GM18909 (cell line): Measurements from ENCODE around the gene UTF1.

Source experiments
- ATAC-seq: cut with Tn5 transposase; IDR thresholded peaks from one replicate; pipeline ENCODE4 v1.9.1; 2021; ENCODE audit warnings: mild to moderate bottlenecking; ENCODE audit not compliant: unreplicated experiment, poor library complexity

Gene UTF1

DNA sequence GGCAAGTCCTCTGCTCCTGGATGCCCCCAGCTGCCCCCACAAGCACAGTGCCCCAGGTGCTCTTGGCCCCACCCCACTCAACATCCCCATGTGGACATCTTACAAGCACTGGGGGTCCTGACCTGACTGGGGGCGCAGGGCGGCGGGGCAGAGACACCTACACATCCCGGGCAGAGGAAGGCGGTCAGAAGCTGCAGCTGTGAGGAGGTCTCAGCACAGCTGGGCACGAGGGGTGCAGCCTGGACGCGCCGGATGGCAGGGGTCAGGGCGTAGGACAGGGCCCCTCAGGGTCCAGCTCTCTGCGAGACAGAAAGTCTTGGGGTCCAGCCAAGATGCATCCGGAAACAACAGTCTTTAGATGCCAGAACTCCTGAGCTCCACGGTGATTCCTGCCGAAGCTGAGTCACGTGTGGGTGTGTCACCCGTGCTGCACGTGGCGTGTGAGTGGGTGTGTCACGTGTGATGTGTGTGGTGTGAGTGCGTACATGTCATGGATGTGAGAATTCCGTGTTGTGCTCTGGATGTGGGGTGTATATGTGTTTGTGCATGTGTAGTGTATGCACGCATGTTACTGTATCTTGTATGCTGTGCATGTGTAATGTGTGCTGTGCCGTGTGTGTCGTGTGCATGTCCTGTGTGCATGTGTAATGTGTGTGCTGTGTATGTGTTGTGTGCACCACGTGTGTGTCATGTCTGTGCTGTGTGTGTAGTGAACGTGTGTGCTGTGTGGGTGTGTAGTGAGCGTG, 12.8 kb downstream of the UTF1 start:
- ATAC-seq, result no peak

DNA sequence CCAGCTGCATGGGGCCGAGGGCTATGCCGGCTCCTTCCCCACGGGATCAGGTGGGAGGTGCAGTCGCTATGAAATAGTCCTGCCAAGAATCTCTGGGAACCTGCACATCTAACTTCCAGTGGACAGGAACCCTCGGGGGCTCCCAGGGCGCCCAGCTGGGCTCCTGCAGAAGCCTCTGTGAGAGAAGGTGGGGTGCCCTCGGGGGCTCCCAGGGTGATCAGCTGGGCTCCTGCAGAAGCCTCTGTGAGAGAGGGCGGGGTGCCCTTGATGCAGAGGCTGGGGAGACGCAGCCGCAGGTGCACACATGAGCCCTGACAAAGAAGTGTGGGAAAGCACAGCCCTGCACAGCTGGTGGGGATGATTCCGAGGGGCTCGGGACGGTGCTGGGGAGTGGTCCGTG, 13.6 kb downstream of the UTF1 start:
- ATAC-seq, result no peak

DNA sequence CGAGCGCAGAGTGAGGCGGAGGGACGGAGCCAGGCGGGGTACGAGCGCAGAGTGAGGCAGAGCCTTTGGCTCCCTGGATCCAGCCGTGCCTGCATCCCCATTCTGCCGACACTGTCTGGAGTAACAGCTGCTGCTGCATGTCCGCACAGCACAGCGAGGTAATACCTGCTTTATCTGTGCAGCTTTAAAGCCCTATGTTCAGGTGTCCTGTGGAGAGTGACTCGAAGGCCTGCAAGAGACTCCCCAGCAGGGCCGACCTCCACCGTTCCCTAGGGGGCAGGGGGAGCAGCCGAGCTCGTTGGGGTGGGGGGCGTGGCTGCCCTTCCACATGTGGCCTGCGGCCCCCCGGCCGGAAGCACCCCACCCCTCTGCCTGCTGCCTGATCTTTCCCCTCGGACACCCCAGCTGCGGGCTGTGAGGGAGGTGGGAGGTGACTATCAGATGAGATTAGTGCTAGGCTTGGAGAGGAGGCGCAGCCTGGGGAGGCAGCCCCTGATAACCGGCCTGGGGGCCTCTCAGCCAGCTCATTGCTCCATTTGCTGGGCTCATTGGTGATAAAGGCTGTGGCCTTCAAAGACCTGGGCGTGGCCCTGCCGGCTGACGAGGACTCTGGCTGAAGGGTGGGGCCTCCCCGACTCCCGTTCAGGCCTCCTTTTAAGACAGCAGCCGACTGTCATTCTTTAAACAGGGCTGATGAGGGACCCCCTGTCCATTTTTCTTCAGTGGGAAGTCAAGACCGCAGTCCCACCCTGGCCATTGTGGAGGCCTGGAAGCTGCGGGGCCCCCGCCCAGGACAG, 15.6 kb downstream of the UTF1 start:
- no peak for ATAC-seq

DNA sequence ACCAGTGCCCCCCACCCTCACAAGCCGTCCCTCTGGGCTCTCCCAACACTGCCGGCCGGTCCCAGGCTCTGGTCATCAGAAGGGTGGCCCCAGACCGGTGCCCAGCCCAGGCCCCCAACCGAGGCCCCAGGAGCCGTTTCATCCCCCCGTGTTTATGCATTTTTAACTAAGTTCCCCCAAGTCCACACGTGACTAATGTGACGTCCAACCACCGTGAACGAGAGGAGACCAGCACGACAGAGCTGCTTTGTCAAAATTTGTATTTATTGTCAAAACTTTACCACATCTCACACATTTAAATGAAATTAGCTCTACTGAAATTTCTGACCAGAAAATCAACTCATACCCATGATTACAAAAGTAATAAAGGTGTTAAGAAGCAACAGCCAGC, 16.2 kb downstream of the UTF1 start:
- no peak for ATAC-seq

DNA sequence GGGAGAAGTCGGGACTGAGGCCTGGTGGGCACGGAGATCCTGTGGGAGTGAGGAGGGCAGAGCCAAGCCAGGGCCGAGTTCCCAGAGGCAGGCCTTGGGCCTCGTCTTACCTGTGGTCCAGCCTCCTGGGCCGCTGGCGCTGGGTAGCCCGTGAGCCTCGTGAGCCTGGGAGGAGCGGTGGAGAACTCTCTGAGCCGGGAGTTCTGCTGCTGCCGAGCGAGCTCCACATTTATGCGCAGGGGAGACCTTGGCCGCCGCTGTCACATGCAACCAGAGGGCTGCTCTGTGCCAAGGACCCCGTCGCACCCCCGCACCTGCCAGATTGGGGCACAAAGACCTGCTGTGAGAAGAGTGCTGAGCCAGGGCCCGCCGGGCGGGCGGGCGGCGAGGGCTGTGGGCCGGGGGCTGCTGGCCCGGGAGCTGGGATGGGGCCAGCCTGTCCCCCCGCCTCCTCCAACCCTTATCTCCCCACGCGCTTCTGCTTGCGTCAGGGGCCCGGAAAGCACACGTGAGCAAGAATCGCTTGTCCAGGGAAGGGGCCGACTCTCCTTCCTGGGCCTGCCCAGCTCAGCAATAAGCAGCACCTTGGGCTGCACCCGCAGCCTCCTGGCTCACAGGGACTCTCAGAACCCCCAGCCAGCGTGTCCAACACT, 17.8 kb downstream of the UTF1 start:
- ATAC-seq, result no peak

DNA sequence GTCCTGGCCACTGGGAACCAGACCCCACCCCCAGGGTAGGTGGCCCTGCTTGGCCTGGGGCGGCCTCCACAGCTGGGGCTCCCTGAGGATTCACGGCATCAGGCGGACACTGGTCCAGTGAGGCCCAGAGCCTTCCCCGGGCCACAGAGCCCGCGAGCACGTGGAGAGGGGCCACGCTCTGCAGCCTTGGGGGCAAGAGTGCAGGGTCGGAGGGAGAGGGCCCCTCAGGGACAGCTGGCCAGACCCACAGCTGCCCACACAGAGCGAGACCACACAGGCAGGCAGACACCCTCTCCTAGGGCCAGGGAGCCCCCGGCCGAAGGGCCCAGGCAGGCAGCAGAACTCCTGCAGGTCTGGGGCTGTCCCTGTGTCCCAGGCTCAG, 18.3 kb downstream of the UTF1 start:
- ATAC-seq, result no peak

DNA sequence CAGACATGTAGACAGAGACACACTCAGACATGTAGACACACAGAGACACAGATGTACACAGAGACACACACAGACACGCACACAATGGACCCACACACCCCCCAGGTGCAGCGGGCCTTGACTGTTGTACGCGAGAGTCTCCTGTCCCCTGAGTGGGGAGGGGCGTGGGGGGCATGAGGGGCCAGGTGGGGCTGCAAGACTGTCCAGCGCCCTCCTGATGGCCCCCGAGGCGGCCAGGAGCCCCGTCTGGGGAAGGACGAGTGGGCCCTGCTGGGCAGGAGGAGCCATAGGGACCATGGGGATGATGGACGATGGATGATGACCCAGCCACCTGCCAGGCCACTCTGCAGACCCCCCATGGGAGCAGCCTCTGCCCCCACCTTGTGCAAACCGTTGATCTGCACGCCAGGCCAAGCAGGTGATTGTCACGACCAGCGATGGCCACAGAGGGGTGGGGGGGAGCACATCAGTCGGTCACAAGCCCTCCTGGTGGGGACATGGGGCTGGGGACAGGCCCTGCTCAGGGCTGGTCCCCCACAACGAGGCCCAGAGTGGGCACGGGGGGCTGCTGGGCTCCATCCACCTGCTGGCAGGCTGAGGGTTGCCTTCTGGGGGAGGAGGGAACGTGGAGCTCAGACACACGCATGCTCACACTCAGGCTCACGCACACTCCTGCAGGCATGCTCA, 19.2 kb downstream of the UTF1 start:
- no peak for ATAC-seq

DNA sequence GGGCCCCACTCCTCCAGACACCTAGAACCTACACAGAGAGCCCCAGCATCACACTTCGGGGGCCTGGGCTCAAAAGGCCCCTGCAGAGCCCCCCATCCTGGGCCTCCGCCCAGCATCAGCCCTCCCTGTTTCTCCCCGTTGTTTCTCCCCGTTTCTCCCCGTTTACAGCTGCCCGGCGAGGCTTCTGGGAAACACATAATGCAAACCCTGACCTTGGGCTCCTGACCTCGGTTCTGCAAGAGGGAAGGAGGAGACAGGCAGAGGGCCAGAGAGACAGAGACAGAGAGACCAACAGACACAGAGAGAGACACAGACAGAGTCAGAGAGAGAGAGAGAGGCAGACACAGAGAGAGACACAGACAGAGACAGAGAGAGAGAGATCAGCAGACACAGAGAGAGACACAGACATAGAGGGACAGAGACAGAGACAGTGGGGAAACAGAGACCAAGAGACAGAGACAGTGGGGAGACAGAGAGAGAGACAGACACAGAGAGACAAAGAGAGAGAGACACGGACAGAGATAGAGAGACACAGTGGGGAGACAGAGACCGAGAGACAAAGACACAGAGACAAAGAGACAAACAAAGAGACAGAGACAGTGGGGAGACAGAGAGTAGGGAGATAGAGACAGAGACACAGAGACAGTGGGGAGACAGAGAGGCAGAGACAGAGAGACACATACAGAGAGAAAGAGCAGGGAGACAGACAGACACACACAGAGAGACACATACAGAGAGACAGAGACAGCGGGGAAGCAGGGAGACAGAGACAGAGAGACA, 20.1 kb downstream of the UTF1 start:
- ATAC-seq, result no peak

DNA sequence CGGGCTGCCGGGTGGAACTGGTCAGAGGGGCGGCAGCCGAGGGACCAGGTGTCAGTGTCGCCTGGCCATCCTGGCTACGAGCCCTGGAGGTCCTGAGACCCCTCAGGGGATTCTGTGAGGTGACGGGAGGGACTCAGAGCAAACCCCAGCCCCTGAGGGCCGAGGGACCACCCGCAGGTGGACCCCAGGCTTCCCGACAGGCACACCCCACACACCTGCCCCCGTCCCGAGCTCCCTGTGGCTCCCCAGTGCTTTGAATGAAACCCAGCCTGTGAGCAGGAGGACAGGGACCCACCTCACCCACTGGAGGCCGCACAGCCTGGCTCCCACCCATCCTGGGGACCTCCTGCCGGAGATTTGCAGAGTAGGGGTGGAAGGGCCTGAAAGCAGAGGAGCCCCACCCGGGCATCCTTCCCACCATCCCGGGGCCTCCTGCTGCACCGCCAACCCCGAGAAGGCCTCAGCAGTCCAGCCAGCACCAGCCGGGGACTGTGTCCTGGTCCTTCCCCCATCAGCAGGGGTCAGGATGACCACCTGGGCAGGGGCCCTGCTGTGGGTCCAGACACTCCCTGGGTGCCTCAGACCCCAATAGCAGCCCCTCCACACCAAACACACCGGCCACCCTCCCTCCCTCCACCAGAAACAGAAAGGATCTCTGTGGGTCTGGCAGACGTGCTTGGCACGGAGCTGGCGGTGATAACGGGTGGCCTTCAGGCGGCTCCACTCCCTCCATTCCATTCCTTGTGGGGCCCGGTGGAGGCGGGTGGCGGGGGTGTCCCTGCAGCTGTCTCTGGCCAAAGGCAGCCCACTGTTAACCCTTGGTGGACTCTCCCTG, 21.6 kb downstream of the UTF1 start:
- no peak for ATAC-seq

DNA sequence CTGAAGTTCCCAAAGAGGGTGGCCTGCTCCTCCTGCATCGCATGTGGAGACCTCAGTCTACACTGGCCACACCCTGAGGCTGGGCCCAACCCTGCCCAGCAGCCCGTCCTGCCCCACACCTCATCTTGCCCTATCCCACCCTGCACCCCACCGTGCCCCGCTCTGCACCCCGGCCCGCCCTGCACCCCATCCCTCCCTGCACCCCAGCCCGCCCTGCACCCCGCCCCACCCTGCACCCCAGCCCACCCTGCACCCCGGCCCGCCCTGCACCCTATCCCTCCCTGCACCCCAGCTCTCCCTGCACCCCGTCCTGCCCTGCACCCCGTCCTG, 22.2 kb downstream of the UTF1 start:
- ATAC-seq, result no peak

DNA sequence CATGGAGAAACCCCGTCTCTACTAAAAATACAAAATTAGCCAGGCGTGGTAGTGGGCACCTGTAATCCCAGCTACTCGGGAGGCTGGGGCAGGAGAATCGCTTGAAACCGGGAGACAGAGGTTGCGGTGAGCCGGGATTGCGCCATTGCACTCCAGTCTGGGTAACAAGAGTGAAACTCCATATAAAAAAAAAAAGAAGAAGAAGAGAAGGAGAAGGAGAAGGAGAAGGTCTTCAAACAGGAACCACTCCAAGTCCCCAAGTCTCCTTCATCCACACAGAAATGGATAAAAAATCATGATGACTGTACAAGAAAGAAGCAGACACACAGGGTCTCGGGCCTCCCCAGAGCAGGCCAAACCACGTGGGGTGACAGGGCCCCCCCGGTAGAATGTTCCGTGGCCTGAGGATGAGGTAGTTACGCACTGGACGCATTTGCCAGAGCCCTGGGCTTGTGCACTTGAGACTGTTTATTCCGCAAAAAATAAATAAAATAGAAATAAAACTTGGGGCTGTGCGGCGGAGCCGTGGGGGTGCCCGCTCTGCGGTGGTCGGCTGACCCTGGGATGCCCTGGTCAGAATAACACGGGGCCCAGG, 23.4 kb downstream of the UTF1 start:
- no peak for ATAC-seq

DNA sequence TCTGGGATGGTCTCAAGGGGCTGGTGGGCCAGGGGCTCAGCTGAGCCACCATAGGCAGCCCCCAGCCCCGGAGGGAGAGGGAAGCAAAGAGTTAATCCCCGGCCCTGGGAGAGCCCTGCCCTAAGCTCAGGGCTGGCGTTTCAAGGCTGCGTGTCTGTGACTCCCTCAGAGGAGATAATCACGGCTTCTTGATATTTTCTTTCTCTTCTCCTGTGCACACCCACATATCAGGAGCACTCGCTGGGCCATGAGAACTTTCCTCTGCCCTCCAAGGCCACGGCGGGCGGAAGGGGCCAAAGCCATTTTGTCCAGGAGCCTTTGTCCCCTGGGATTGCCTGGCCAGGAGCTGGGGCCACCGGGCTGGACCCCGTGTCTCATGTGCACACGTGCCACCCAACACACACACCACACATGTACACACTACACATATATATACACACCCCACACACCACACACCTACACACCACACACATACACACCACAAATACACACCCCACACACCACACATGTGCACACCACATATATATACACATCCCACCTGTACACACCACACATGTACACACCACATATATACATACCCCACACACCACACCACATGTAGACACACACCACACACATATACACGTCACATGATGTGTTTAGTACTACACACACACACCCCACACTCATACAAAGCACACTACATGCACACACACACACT, 24.6 kb downstream of the UTF1 start:
- ATAC-seq, result no peak

DNA sequence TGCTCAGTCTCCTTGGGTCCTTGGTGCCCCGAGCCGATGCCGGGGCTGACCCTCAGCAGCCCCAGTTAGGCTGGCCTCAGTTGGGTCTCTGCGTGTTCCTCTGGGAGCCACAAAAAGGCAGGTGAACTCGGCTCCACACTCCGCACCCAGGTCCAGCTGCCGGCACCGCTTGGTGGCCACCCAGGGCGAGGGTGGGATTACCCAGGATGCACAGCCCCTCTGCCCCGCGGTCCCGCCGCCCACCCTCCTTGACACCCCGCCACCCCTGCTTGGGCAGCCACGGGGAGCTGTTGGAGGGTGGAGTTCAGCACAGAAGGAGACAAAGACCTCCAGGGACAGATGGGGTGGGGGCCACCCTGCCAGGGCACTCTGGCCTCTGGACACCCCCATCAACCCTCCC, 25.3 kb downstream of the UTF1 start:
- ATAC-seq, result no peak

DNA sequence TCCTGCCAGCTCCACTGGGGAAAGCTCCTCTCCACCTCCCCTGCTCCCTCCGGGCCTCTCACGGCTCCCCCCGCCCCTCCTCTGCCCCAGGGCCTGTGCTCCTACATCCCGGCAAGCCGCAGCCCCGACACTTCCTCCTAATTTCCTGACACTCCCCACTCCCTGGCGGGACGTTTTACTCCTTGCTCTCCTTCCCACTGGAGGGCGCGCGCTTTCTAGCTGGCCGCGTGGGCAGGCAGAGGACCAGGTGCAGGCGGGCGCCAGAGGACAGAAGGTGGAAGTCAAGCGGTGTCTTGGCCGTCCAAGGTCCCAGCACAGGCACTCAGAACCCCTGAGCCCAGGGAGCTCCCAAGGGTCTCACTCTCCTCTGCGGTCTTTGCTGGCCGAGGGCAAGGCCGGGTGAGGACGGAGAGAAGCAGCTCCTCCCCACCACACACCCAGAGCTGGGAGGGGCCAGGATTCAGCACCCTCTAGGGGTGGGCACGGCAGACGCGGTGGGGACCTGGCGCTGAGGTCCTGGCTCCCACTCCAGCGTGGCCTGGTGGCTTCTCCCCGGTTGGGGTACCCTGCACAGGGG, 27.6 kb downstream of the UTF1 start:
- no peak for ATAC-seq

DNA sequence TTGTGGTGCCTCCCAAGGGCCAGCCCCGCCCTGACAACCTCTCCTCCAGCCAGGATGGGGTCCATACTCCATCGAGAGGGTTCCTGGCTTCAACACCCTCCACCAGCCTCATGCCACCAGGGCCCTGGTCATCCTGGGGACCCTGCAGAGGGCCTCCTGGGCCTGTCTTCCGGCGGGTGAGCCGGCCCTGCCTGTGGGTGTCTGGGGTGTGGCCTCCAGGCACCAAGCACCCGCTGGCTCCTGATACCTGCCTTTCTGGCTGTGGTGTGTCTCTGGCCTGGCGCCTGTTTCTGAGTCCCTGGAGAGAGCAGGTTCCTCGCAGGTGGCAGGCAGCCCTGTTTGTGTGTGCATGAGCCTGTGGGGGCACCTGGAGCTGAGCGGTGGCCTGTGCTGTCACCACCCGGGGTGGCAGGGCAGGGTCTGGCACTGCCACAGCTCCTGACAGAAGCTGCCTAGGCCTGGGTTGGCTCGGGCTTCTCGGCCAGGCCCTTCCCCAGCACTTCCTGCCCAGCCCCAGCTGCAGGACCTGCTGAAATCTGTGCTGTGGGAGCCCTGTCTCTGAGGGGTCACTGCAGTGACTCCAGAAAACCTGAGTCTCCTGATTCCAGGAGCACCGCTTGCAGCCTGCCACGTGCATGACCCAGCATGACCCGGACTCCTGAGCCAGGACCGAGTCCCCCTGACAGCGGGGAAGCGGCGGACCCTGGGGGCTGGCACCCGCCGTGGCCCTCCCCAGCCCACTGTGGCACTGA, 28.2 kb downstream of the UTF1 start:
- ATAC-seq, result no peak

DNA sequence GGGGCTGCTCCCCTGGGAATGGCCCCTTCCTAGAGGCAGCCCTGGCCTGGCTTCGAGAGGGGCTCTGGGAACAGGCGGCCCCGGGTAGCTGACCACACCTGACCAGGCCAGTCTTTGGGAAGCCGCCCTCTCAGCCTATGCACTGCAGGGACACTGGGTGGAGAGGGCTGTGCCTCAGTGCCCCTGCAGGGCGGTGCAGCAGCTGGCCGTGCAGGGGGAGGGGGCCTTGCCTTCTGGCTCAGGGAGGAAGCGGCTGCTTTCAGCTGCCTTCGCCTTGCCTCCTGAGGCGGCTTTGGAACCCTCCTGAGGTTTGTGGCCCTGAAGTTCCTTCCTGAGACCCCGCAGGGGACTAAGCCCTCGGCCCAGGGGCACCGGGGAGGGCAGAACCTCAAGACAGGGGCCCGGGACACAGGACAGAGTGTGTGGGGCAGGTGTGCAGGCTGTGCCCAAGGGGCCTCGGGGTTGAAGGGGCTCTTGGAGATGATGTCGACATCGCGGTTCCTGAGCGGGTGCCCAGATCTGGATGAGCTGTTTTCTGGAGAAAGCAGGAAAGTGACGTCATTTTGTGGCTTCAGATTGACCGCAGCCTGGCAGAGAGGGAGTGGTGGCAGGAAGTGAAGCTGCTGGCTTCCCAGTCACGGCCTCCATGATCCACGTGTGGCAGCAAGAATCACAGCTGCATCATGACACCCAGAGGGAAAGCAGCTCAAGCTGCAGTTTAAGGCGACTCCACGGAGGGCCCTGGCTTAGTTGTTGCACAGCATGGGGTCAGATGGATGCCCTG, 29.0 kb downstream of the UTF1 start:
- ATAC-seq, result no peak

DNA sequence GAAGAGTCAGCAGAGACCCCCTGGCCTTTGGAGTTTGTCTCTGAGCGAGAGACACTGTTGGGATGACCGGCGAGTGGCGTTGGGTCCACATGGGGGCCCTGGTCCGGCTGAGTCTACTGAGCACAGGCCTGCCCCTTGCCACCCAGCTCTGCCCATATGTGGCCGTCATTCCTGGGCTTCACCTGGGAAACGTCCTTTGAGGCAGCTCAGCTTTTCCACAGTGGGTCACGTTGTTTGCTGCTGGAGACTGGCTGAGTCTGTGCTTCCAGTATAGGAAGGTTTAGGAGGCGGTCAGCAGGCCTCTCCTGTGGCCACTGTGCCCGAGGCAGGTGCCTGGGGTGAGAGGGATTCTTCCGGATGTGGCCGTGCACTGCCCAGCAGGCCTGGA, 29.6 kb downstream of the UTF1 start:
- ATAC-seq, result no peak
